ENCODE data around the gene SLC6A19. TPM values are rescaled to one million over a fixed set of nuclear protein-coding genes. Genes with fewer than 3 reads are reported as not detected.

SLC6A19 gene
- total and polyA plus RNA-seq, 2 of the 13 experiments (the other 11 are each of a cell fraction or from before 2014, with no cell fraction given) = 0.02 TPM; not detected in 1

GRCh38 chr5:1241509-1242080, 40.2 kb downstream of the SLC6A19 start:
- Histone ChIP-seq H3K9ac (ENCODE audit: insufficient read depth, low read depth, low read length) (no peak overlapping the region), H3K4me3 (replicated peaks in 1 of 3; ENCODE audit: insufficient read depth in 1 of 3, low read depth in 2 of 3, low read length in 3 of 3) (no peak overlapping the region), H3K27me3 (ENCODE audit: control insufficient read depth in 1 of 2, insufficient read depth in 2 of 2, low read length in 2 of 2) (peaks cover 13 to 62% of the 10 kb centered on the region in 2 experiments), H4K20me1 (ENCODE audit: insufficient read depth, low read length) (peaks cover 4% of the 10 kb centered on the region; the same call in 1 of the 2 replicates), H3K79me2 (ENCODE audit: insufficient read depth, low read length) (no peaks in the 10 kb centered on the region), H3K9me3 (ENCODE audit: low read length) (no peaks in the 10 kb centered on the region), H3K36me3 (replicated peaks in 1 of 2; ENCODE audit: control insufficient read depth in 1 of 2, insufficient read depth in 2 of 2, low read length in 2 of 2) (no peaks in the 10 kb centered on the region), H3K27ac (ENCODE audit: extremely low read length, insufficient read depth, low read length) (no peak overlapping the region), H3K4me2 (ENCODE audit: low read depth, low read length) (no peak overlapping the region), H2AFZ (ENCODE audit: low read length) (no peak overlapping the region), H3K4me1 (ENCODE audit: insufficient read depth, low read length) (peaks cover 8% of the 10 kb centered on the region; the same call in 1 of the 2 replicates)
- in situ Hi-C loops (cut with HindIII; ENCODE audit: extremely low pct_ligation_motif_present, low pct_unique_long_range_greater_than_20kb) (no loop called here), intact Hi-C loops (cut with micrococcal nuclease; ENCODE audit: unreplicated experiment) (no loop called here)
- WGBS (ENCODE audit: low lambda C conversion rate) = 16% methylated on average over 9 of the region's 22 CpGs
- TF ChIP-seq ZNF263 (CRISPR knock-in tag; IDR thresholded peaks at IDR 0.05) (0 out of 2 replicates have a peak, but pooled peaks have one; percentile 13), ZBTB7A (CRISPR knock-in tag; IDR thresholded peaks at IDR 0.05) (no peak)
- no peak for DNase-seq (ENCODE audit: low spot score)
- CTCF ChIA-PET (ENCODE audit: low intra/inter-chr PET ratio, low total read pairs) = no interaction called here
- no TSS peak for BruUV-seq (replicated peaks)
- no peak for ATAC-seq
- POLR2A ChIA-PET = no interaction called here
- FAIRE-seq = no peak

- Histone ChIP-seq H3K4me3 (replicated peaks in 1 of 3; ENCODE audit: insufficient read depth in 1 of 3, low read depth in 2 of 3, low read length in 3 of 3) (no peak overlapping the region), H3K27ac (ENCODE audit: extremely low read length, insufficient read depth, low read length) (no peak overlapping the region), H4K20me1 (ENCODE audit: insufficient read depth, low read length) (peaks cover 7% of the 10 kb centered on the region; the same call in 1 of the 2 replicates), H3K9me3 (ENCODE audit: low read length) (no peaks in the 10 kb centered on the region), H2AFZ (ENCODE audit: low read length) (no peak overlapping the region), H3K79me2 (ENCODE audit: insufficient read depth, low read length) (no peaks in the 10 kb centered on the region), H3K4me2 (ENCODE audit: low read depth, low read length) (no peak overlapping the region), H3K4me1 (ENCODE audit: insufficient read depth, low read length) (peaks cover 3% of the 10 kb centered on the region; the same call in 1 of the 2 replicates), H3K36me3 (replicated peaks in 1 of 2; ENCODE audit: control insufficient read depth in 1 of 2, insufficient read depth in 2 of 2, low read length in 2 of 2) (no peaks in the 10 kb centered on the region), H3K9ac (ENCODE audit: insufficient read depth, low read depth, low read length) (no peak overlapping the region), H3K27me3 (ENCODE audit: control insufficient read depth in 1 of 2, insufficient read depth in 2 of 2, low read length in 2 of 2) (peaks cover 11 to 62% of the 10 kb centered on the region in 2 experiments)
- POLR2A ChIA-PET = no interaction called here
- no peak for FAIRE-seq
- intact Hi-C loops (cut with micrococcal nuclease; ENCODE audit: unreplicated experiment) = no loop called here
- DNase-seq (ENCODE audit: low spot score) = no peak
- no peak for ATAC-seq
- TF ChIP-seq RORA (CRISPR knock-in tag; IDR thresholded peaks at IDR 0.05) (no peak), EZH2 (conservative IDR thresholded peaks at IDR 0.05; ENCODE audit: low read depth, low read length) (0 out of 2 replicates have a peak, but pooled peaks have one; percentile 8), FOXJ3 (CRISPR knock-in tag; IDR thresholded peaks at IDR 0.05; ENCODE audit: borderline replicate concordance) (no peak)
- in situ Hi-C loops (cut with HindIII; ENCODE audit: extremely low pct_ligation_motif_present, low pct_unique_long_range_greater_than_20kb) = no loop called here
- WGBS (ENCODE audit: low lambda C conversion rate) = 4% methylated on average over 5 of the region's 14 CpGs
- BruUV-seq (replicated peaks) = no TSS peak
- CTCF ChIA-PET (ENCODE audit: low intra/inter-chr PET ratio, low total read pairs) = no interaction called here
Measured at GRCh38 chr5:1242733-1243486, 41.5 kb downstream of the SLC6A19 start.

All from HepG2 (cell line).